Measurements from ENCODE around the gene MELK. TPM values are rescaled to one million over a fixed set of nuclear protein-coding genes. Genes with fewer than 3 reads are reported as not detected.

MELK gene
- total and polyA plus RNA-seq, 7 donors, result 0.15 to 0.42 (median 0.18) TPM; not detected in 2

DNA sequence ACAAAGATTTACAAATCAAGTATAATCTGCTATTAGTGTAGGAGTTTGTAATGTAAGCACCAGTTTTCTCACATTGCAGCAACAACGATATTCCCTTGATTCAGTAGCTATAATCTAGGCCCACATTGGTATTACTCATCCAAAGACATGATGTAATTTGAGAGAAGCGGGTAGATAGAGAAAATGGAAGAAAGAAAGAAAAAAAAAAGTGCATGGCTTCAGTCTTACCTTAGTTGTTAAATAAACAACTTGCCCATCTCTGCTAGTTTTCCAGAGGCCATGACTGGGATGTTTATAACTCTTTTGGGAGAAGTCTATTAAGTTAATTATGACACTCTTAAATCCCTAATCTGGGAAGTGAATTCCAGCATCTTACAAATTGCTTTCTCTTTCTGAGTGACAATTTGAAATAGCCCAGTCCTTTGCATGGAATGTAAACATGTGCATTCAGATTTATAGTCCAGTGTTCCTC, 2.8 kb downstream of the MELK start:
- H3K9me3 ChIP-seq, result no peaks in the 10 kb centered on the region
- H3K36me3 ChIP-seq (ENCODE audit: insufficient read depth in 1 of 2, low read depth in 1 of 2), result no peaks in the 10 kb centered on the region
- H3K27me3 ChIP-seq (ENCODE audit: insufficient read depth in 3 of 3, low read length in 2 of 3), result no peaks in the 10 kb centered on the region
- TF ChIP-seq, protein P1, sequence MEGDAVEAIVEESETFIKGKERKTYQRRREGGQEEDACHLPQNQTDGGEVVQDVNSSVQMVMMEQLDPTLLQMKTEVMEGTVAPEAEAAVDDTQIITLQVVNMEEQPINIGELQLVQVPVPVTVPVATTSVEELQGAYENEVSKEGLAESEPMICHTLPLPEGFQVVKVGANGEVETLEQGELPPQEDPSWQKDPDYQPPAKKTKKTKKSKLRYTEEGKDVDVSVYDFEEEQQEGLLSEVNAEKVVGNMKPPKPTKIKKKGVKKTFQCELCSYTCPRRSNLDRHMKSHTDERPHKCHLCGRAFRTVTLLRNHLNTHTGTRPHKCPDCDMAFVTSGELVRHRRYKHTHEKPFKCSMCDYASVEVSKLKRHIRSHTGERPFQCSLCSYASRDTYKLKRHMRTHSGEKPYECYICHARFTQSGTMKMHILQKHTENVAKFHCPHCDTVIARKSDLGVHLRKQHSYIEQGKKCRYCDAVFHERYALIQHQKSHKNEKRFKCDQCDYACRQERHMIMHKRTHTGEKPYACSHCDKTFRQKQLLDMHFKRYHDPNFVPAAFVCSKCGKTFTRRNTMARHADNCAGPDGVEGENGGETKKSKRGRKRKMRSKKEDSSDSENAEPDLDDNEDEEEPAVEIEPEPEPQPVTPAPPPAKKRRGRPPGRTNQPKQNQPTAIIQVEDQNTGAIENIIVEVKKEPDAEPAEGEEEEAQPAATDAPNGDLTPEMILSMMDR (IDR thresholded peaks at IDR 0.05), result no peak
- no peak overlapping the region for H3K27ac ChIP-seq
- WGBS, 3 donors, result 63 to 73% (median 72%) methylated on average over 2 of the region's 2 CpGs
- DNase-seq, result no peak
- intact Hi-C loops (cut with DNase I), result no loop called here
- H3K4me1 ChIP-seq, result peaks cover 11% of the 10 kb centered on the region
- ATAC-seq, result no peak
- no peak overlapping the region for H3K4me3 ChIP-seq

DNA sequence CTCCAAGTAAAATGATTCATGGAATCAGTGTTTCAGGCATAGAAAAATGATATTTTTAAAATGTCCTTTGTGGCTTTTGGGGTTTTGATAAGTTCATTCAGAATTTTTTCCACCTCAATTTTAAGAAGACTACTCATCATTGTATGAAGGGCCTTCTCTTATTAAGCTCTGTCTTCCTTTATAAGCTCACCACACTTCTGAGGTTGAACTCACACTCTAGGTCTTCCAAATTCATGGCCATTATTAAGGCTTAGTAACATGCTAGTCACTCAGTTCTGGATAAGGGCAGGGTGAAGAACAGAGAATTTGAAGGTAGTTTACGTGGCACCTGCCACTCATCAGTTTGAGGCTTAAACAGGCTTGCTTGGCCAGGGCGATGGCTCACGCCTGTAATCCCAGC, 4.2 kb downstream of the MELK start:
- TF ChIP-seq, protein P1 (IDR thresholded peaks at IDR 0.05), result no peak
- Histone ChIP-seq H3K36me3 (ENCODE audit: insufficient read depth in 1 of 2, low read depth in 1 of 2) (no peaks in the 10 kb centered on the region), H3K27me3 (ENCODE audit: insufficient read depth in 3 of 3, low read length in 2 of 3) (no peaks in the 10 kb centered on the region), H3K4me1 (peaks cover 11% of the 10 kb centered on the region), H3K9me3 (no peaks in the 10 kb centered on the region), H3K4me3 (no peak overlapping the region), H3K27ac (no peak overlapping the region)
- ATAC-seq, result no peak
- no peak for DNase-seq
- intact Hi-C loops (cut with DNase I), result no loop called here
- WGBS, 3 donors, result 84 to 97% (median 94%) methylated on average over 3 of the region's 3 CpGs

DNA sequence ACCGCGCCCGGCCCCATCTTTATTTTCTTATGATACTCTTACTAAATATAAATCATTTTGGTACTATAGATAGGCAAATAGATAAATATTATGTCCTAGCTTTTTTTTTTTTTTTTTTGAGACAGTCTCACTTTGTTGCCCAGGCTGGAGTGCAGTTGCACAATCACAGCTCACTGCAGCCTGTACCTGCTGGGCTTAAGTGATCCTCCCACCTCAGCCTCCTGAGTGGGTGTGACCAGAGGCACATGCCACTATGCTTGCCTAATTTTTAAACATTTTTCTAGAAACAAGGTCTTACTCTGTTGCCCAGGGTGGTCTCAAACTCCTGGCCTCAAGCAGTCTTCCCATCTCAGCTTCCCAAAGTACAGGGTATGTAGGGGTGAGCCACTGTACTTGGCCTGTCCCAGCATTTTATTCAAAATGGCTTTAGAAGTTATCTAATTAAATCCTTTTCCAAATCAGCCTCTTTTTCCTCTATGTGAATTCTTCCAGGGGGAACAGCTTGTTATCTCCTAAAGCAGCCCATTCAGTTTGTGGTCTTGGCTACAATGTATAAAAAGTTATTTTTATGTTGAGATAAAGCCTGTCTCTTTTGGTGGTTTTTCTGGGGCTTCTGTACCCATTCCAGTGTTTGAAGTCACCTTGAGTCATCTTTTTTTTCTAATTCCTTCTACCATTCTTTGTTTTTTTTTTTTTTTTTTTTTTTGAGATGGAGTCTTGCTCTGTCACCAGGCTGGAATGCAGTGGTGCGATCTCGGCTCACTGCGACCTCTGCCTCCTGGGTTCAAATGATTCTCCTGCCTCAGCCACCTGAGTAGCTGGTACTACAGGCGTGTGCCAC, 12.1 kb downstream of the MELK start:
- intact Hi-C loops (cut with DNase I), result no loop called here
- WGBS, 3 donors, result 93 to 97% (median 97%) methylated on average over 7 of the region's 7 CpGs
- ATAC-seq, result no peak
- TF ChIP-seq, protein P1 (IDR thresholded peaks at IDR 0.05), result no peak
- no peak for DNase-seq
- no peak overlapping the region for H3K4me3 ChIP-seq
- H3K4me1 ChIP-seq, result no peaks in the 10 kb centered on the region
- H3K9me3 ChIP-seq, result no peaks in the 10 kb centered on the region
- H3K27me3 ChIP-seq (ENCODE audit: insufficient read depth in 3 of 3, low read length in 2 of 3), result no peaks in the 10 kb centered on the region
- no peaks in the 10 kb centered on the region for H3K36me3 ChIP-seq (ENCODE audit: insufficient read depth in 1 of 2, low read depth in 1 of 2)
- no peak overlapping the region for H3K27ac ChIP-seq

DNA sequence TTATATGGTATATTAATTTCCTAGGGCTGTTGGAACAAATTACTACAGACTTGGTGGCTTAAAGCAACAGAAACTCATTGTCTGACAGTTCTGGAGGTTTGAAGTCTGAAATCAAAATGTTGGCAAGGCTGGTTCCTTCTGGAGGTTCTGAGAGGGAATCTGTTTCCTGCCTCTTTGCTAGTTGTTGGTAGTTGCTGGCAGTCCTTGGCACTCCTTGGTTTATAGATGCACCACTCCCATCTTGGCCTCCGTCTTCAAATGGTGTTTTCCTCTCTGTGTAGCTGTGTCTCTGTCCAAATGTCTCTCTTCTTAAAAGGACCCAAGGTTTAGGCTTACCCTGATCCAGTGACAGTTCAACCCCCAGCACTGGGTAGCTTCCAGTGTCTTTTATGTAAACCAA, 17.5 kb downstream of the MELK start:
- TF ChIP-seq, protein P1 (IDR thresholded peaks at IDR 0.05), result no peak
- 83 to 90% (median 89%) methylated on average over 1 of the region's 1 CpG for WGBS, 3 donors

More for the DNA sequence above, 17.5 kb downstream of the MELK start:
- DNase-seq (no peak), ATAC-seq (no peak)
- Histone ChIP-seq H3K36me3 (ENCODE audit: insufficient read depth in 1 of 2, low read depth in 1 of 2) (no peaks in the 10 kb centered on the region), H3K4me1 (no peaks in the 10 kb centered on the region), H3K9me3 (no peaks in the 10 kb centered on the region), H3K4me3 (no peak overlapping the region), H3K27ac (no peak overlapping the region), H3K27me3 (ENCODE audit: insufficient read depth in 3 of 3, low read length in 2 of 3) (no peaks in the 10 kb centered on the region)
- intact Hi-C loops (cut with DNase I), result no loop called here
